Adrenal gland (tissue), 12 donors: Measurements from ENCODE around the gene CAMKK1. TPM values are rescaled to one million over a fixed set of nuclear protein-coding genes. Genes with fewer than 3 reads are reported as not detected.
A peak's percentile ranks its signal among the peaks of the same experiment; 100 is the strongest.

ENCODE experiments used
- DNase-seq, 7 donors: peaks; one replicate each; pipeline ENCODE4 v3.0.0-alpha.2; 2019 to 2020
- H3K27ac ChIP-seq, 5 donors: fragments of 200-600 bp; sonication (generic) in 4 of 5; 1 replicate in 3 of 5; 2 replicates in 2 of 5; pipeline versions ENCODE4 v1.5.1 to v1.8.0; 2016 to 2020; ENCODE audit warnings: mild to moderate bottlenecking in 1 of 5
- H3K27me3 ChIP-seq: fragments of 200-600 bp; 2 replicates; pipeline ENCODE4 v1.8.0; 2021
- H3K36me3 ChIP-seq, 2 donors: fragments of 200-600 bp; replicated peaks in 1 of 2; 1 replicate in 1 of 2; 2 replicates in 1 of 2; pipeline versions ENCODE4 v1.5.1 to v1.8.0; 2018 to 2022
- H3K4me1 ChIP-seq, 2 donors: fragments of 200-600 bp; replicated peaks in 1 of 2; 1 replicate in 1 of 2; 2 replicates in 1 of 2; pipeline versions ENCODE4 v1.5.1 to v1.8.0; 2018 to 2021
- H3K4me3 ChIP-seq, 4 donors: fragments of 200-600 bp; sonication (generic) in 3 of 4; one replicate each; pipeline ENCODE4 v1.5.1; 2016 to 2018
- H3K9me3 ChIP-seq, 3 donors: fragments of 200-600 bp; sonication (generic) in 1 of 3; replicated peaks in 1 of 3; 1 replicate in 2 of 3; 2 replicates in 1 of 3; pipeline versions ENCODE4 v1.5.1 to v1.8.0; 2016 to 2021
- POLR2A ChIP-seq, 2 donors: fragments of 450-650 bp; IDR thresholded peaks; one replicate each; pipeline ENCODE4 v1.6.1; 2017; ENCODE audit warnings: antibody characterized with exemption in 2 of 2, mild to moderate bottlenecking in 2 of 2, moderate library complexity in 1 of 2
- WGBS, 4 donors: extraction: QIAGEN DNeasy Blood & Tissue Kit in 2 of 4; methylation state at CpG; one replicate each; pipeline versions ENCODE4 v1.1.5 to v1.1.7; 2013 to 2017; 5-methylcytosine and 5-hydroxymethylcytosine counted together
- intact Hi-C, 2 donors: fragments of 100-400 bp; cut with DNase I; formaldehyde crosslinking; loops; one replicate each; pipeline versions ENCODE4 v1.14.1 to v1.15.0; 2022 to 2023
- polyA plus RNA-seq, 3 donors: library from polyadenylated mRNA; stranded (reverse); fragments of 200-250 nt in 2 of 3; fragments of 350-450 nt in 1 of 3; fragmentation: Illumina TruSeq in 1 of 3; extraction: RNeasy Lipid Tissue Mini Kit (QIAGEN cat#74804) in 1 of 3; gene quantifications; one replicate each; pipeline ENCODE4 v1.2.3, GENCODE V29; 2013 to 2014
- total RNA-seq, 9 donors: library from RNA; depleted of rRNA in 4 of 9; stranded (reverse); fragments of >200 nt in 4 of 9; fragments of 120-200 nt in 1 of 9; fragmentation: NEBNext Ultra II Directional in 1 of 9; extraction: Animal tissue kit (Norgen Biotek cat#: 25700) in 1 of 9; gene quantifications; one replicate each; pipeline versions ENCODE4 v1.1.0 to v1.2.4, GENCODE V29; 2013 to 2023
- TF ChIP-seq, protein P1 (sequence below), 6 experiments: fragments of 450-650 bp in 4 of 6; fragments of 200-600 bp in 2 of 6; sonication (generic) in 1 of 6; IDR thresholded peaks; 1 replicate in 5 of 6; 2 replicates in 1 of 6; pipeline versions ENCODE4 v1.5.1 to v1.8.0; 2016 to 2021; ENCODE audit warnings: antibody characterized with exemption in 6 of 6, mild to moderate bottlenecking in 2 of 6, moderate library complexity in 1 of 6
- donor health status: healthy with polysubstance abuse.
- donor health status: Bipolar disorder and iron deficiency.
- donor health status: DM: yes; HTN: yes; CAD: no.
- donor health status: DM: no; HTN: no; CAD: no.
- donor health status: DM: no; HTN: no; CAD: no.
- donor health status: DM: yes; HTN: yes; CAD: no.

Gene CAMKK1
- total and polyA plus RNA-seq, 12 donors = 6.0 to 28.2 (median 10.8) TPM

DNA sequence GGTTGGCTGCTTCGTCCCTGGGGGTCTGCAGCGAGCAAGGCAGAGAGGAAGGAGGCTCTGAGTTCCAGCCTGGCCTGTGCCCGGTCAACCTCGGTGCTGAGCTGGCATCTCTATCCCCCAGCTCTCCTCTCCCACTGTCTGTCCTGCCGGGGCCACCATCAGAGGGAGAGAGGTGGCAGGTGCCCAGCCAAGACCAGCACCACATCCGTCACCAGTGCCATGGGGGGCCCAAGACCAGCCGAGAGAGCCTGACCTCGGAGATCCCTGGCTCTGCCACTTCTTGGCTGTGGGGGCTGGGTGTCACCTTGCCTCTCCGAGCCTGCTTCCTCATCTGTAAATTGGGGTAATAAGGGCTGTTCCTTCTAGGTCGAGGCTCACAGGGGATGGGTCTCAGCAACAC, 24.0 kb upstream of the CAMKK1 start:
- no peaks in the 10 kb centered on the region for H3K36me3 ChIP-seq
- peaks cover 14 to 22% of the 10 kb centered on the region in 2 donors for H3K4me1 ChIP-seq
- peak overlapping the region in 2 of 5 donors; percentile 26 to 51 for H3K27ac ChIP-seq
- DNase-seq = no peak
- no peak overlapping the region for H3K4me3 ChIP-seq
- WGBS, 4 donors = 69 to 100% (median 81%) methylated on average over 4 to 10 of the region's 10 CpGs
- no peaks in the 10 kb centered on the region for H3K27me3 ChIP-seq
- H3K9me3 ChIP-seq = no peaks in the 10 kb centered on the region
- intact Hi-C loops = loop anchor here in 1 of 2 donors (5.0 kb wide), 1 partner anchor 85 kb away; no protein-coding TSS in a partner anchor
- no peak for TF ChIP-seq POLR2A (IDR thresholded peaks at IDR 0.05)

DNA sequence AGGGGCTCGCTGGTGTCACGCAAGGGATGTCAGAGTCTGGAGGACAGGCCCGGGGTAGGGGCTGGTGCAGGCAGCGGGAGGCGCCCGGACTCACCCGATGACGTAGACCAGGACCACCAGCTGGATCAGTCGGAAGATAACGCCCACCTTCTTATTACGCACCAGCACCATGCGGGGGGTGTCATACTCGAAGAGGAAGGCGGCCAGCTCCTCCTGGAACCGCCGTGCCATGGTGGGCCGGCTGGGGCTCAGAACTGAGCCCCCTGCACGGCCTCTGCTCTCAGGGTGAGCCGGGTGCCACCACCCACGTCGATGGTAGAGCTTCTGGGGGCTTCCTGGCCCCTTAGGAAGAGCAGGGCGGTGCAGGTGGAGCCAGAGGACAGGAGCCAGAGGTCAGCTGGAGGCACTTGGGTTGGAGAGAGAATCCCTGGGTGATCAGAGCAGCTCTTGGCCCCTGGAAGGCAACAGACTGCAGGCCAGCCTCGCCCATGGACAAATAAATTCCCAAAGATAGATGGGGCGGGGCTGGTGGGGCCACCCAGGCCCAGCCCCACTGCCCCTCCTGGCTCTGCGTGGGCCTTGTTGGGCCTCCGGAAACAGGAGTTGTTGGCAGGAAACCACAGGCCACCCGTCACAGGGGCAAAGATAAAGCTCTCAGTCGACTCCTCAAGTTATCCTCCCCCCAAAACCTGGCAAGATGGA, 23.3 kb upstream of the CAMKK1 start, which contains the start of gene P2RX1:
Gene P2RX1 (minus strand): TSS at position 471 of the 702 bp plus-strand sequence. CDS start 240 bp downstream, at position 231.
- peak in 2 of 7 donors; percentile 38 to 51 for DNase-seq

DNA sequence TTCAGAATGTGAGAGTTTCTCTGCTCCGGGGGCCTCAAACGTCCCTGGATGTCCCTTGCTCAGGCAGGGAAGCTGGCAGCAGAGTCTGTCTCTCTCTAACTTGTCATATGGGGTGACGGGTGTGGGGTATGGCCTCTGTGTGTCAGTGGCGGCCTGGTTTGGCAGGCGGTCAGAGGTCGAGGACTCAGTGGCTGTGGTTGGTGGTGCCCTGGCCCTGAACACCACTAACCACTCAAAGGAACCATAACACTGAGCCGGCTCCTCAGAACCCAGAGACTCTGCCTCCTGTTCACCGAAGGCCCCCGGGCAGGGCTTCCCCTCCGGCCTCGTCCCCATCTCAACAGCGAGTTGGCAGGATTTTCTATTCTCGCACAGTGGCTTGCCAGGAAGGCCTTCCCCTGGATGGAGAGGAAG, 22.7 kb upstream of the CAMKK1 start:
- no peak overlapping the region for H3K27ac ChIP-seq
- H3K4me3 ChIP-seq = no peak overlapping the region
- no peaks in the 10 kb centered on the region for H3K36me3 ChIP-seq
- no peaks in the 10 kb centered on the region for H3K9me3 ChIP-seq
- WGBS, 4 donors = 71 to 83% (median 73%) methylated on average over 8 to 13 of the region's 13 CpGs; no CpG with 5 or more reads in 1 of the 4 donors
- intact Hi-C loops = loop anchor here in 1 of 2 donors (5.0 kb wide), 1 partner anchor 87 kb away; no protein-coding TSS in a partner anchor
- TF ChIP-seq, protein P1, sequence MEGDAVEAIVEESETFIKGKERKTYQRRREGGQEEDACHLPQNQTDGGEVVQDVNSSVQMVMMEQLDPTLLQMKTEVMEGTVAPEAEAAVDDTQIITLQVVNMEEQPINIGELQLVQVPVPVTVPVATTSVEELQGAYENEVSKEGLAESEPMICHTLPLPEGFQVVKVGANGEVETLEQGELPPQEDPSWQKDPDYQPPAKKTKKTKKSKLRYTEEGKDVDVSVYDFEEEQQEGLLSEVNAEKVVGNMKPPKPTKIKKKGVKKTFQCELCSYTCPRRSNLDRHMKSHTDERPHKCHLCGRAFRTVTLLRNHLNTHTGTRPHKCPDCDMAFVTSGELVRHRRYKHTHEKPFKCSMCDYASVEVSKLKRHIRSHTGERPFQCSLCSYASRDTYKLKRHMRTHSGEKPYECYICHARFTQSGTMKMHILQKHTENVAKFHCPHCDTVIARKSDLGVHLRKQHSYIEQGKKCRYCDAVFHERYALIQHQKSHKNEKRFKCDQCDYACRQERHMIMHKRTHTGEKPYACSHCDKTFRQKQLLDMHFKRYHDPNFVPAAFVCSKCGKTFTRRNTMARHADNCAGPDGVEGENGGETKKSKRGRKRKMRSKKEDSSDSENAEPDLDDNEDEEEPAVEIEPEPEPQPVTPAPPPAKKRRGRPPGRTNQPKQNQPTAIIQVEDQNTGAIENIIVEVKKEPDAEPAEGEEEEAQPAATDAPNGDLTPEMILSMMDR (IDR thresholded peaks at IDR 0.05) = no peak
- no peak for TF ChIP-seq POLR2A (IDR thresholded peaks at IDR 0.05)
- H3K27me3 ChIP-seq = no peaks in the 10 kb centered on the region
- H3K4me1 ChIP-seq = peaks cover 14 to 22% of the 10 kb centered on the region in 2 donors
- no peak for DNase-seq

More for the DNA sequence above, 23.3 kb upstream of the CAMKK1 start, which contains the start of gene P2RX1:
- Histone ChIP-seq H3K9me3 (no peaks in the 10 kb centered on the region), H3K4me3 (no peak within 1 kb of the TSS), H3K36me3 (no peaks in the 10 kb centered on the region), H3K4me1 (peaks cover 14 to 22% of the 10 kb centered on the region in 2 donors), H3K27me3 (no peaks in the 10 kb centered on the region), H3K27ac (peak within 1 kb of the TSS in 2 of 5 donors; percentile 26 to 51)
- intact Hi-C loops = loop anchor here in 1 of 2 donors (5.0 kb wide), 1 partner anchor 86 kb away; no protein-coding TSS in a partner anchor
- no peak for TF ChIP-seq POLR2A (IDR thresholded peaks at IDR 0.05)
- TF ChIP-seq, protein P1 (IDR thresholded peaks at IDR 0.05) = no peak
- 71 to 83% (median 74%) methylated on average over 21 to 28 of the region's 28 CpGs for WGBS, 4 donors

DNA sequence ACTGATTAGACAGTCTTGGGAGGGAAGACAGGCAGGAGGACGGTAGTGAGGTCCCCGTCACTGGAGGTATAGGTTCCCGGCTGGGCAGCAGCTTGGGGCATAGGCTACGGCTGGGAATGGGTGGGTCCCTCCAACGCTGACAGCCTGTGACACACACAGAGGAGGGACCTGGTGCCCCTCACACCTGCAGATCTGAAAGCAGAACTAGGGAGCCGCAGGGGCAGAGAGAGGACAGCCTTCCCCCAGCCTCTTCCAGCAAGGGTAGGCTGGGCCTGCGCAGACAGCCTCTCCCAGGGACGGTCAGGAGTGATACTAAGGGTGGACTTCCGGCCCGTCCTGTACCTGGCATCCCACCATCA, 21.4 kb upstream of the CAMKK1 start:
- Histone ChIP-seq H3K27me3 (no peaks in the 10 kb centered on the region), H3K4me3 (no peak overlapping the region), H3K36me3 (no peaks in the 10 kb centered on the region), H3K9me3 (no peaks in the 10 kb centered on the region), H3K27ac (peak overlapping the region in 1 of 5 donors; percentile 16), H3K4me1 (peaks cover 14 to 22% of the 10 kb centered on the region in 2 donors)
- DNase-seq = no peak
- 80 to 82% (median 81%) methylated on average over 6 to 10 of the region's 10 CpGs for WGBS, 4 donors
- intact Hi-C loops = loop anchor here in 1 of 2 donors (5.0 kb wide), 1 partner anchor 93 kb away; no protein-coding TSS in a partner anchor
- TF ChIP-seq POLR2A (IDR thresholded peaks at IDR 0.05) = no peak
- TF ChIP-seq, protein P1 (IDR thresholded peaks at IDR 0.05) = no peak
